GM23248 (cell line): ENCODE results near the gene NDUFS7. TPM values are rescaled to one million over a fixed set of nuclear protein-coding genes. Genes with fewer than 3 reads are reported as not detected.
"Not testable (repeated sequence)": the region's sequence is repeated elsewhere in the genome, so short reads cannot be mapped to it uniquely, and the experiment has no call there.

Source experiments
- DNase-seq: peaks from one replicate; pipeline ENCODE4 v3.0.0-alpha.2; 2015
- H2AFZ ChIP-seq: fragments of 200-600 bp; sonication (generic); 2 replicates; pipeline ENCODE4 v1.6.1; 2016; ENCODE audit warnings: antibody characterized with exemption
- H3F3A ChIP-seq: fragments of 200-600 bp; sonication (generic); 2 replicates; pipeline ENCODE4 v1.6.1; 2016; ENCODE audit warnings: mild to moderate bottlenecking, antibody characterized with exemption, mixed run types; ENCODE audit not compliant: insufficient read depth
- H3K27ac ChIP-seq: fragments of 200-600 bp; sonication (generic); 2 replicates; pipeline ENCODE4 v1.5.1; 2016; ENCODE audit warnings: mild to moderate bottlenecking
- H3K27me3 ChIP-seq: fragments of 200-600 bp; sonication (generic); replicated peaks from 2 replicates; pipeline ENCODE4 v1.6.1; 2016; ENCODE audit warnings: mild to moderate bottlenecking; ENCODE audit not compliant: insufficient read depth
- H3K36me3 ChIP-seq: fragments of 200-600 bp; sonication (generic); 2 replicates; pipeline ENCODE4 v1.6.1; 2016; ENCODE audit warnings: low read depth, mild to moderate bottlenecking
- H3K4me1 ChIP-seq: fragments of 200-600 bp; sonication (generic); 2 replicates; pipeline ENCODE4 v1.6.1; 2016; ENCODE audit warnings: mild to moderate bottlenecking; ENCODE audit not compliant: insufficient read depth
- H3K4me2 ChIP-seq: fragments of 200-600 bp; sonication (generic); one replicate; pipeline ENCODE4 v1.6.1; 2016; ENCODE audit warnings: mild to moderate bottlenecking; ENCODE audit not compliant: unreplicated experiment
- H3K4me3 ChIP-seq: fragments of 200-600 bp; sonication (generic); 2 replicates; pipeline ENCODE4 v1.5.1; 2016; ENCODE audit warnings: mild to moderate bottlenecking
- H3K79me2 ChIP-seq: fragments of 200-600 bp; sonication (generic); 2 replicates; pipeline ENCODE4 v1.6.1; 2016; ENCODE audit warnings: mild to moderate bottlenecking; ENCODE audit not compliant: insufficient read depth
- H3K9ac ChIP-seq: fragments of 200-600 bp; sonication (generic); 2 replicates; pipeline ENCODE4 v1.6.1; 2016; ENCODE audit warnings: mild to moderate bottlenecking
- H3K9me2 ChIP-seq: fragments of 200-600 bp; sonication (generic); 2 replicates; pipeline ENCODE4 v1.6.1; 2016; ENCODE audit warnings: mixed run types, mild to moderate bottlenecking, moderate library complexity; ENCODE audit not compliant: insufficient read depth
- H3K9me3 ChIP-seq: fragments of 200-600 bp; sonication (generic); one replicate; pipeline ENCODE4 v1.6.1; 2017; ENCODE audit warnings: low read depth
- H4K20me1 ChIP-seq: fragments of 200-600 bp; sonication (generic); 2 replicates; pipeline ENCODE4 v1.6.0; 2016; ENCODE audit not compliant: insufficient read depth
- EZH2 ChIP-seq: fragments of 200-600 bp; sonication (generic); IDR thresholded peaks from 2 replicates; pipeline ENCODE4 v1.6.1; 2018; ENCODE audit warnings: antibody characterized with exemption, mild to moderate bottlenecking; ENCODE audit not compliant: insufficient read depth, poor library complexity, severe bottlenecking
- EZH2phosphoT487 ChIP-seq: fragments of 200-600 bp; sonication (generic); IDR thresholded peaks from 2 replicates; pipeline ENCODE4 v1.6.1; 2018; ENCODE audit warnings: antibody characterized with exemption, moderate library complexity, mild to moderate bottlenecking, low read depth; ENCODE audit not compliant: insufficient read depth
- WGBS, 2 experiments: methylation state at CpG; one replicate each; pipeline ENCODE4 v1.1.6; 2015 to 2017; ENCODE audit warnings: low lambda C conversion rate in 2 of 2, low coverage in 1 of 2; ENCODE audit errors: missing lambda C conversion rate in 2 of 2; 5-methylcytosine and 5-hydroxymethylcytosine counted together
- in situ Hi-C: fragments of 300-500 bp; cut with MboI; formaldehyde crosslinking; loops from 2 replicates; pipeline ENCODE4 v1.15.0; 2020
- polyA plus RNA-seq: library from polyadenylated mRNA; unstranded; fragments of >200 nt; fragmentation: Nextera tagmentation; extraction: Ambion mirVana; gene quantifications from 2 replicates; pipeline ENCODE4 v1.2.1, GENCODE V29; 2016
- total RNA-seq: library from RNA; depleted of rRNA; stranded (reverse); fragments of >200 nt; shearing (Covaris generic); gene quantifications from 2 replicates; pipeline ENCODE4 v1.2.3, GENCODE V29; 2014

Gene NDUFS7
- total and polyA plus RNA-seq, 2 experiments from 2014 or later, result 67.1 to 173 TPM

- H4K20me1 ChIP-seq, result peaks cover 4% of the 10 kb centered on the region; the same call in 1 of the 2 replicates
- H3K27me3 ChIP-seq, result no peaks in the 10 kb centered on the region
- in situ Hi-C loops, result no loop called here
- peaks cover 10% of the 10 kb centered on the region; the same call in 1 of the 2 replicates for H3F3A ChIP-seq
- no peak overlapping the region for H2AFZ ChIP-seq
- no peak for DNase-seq
- H3K4me1 ChIP-seq, result peaks cover 14% of the 10 kb centered on the region
- peaks cover 7% of the 10 kb centered on the region; the same call in 1 of the 2 replicates for H3K36me3 ChIP-seq
- H3K4me3 ChIP-seq, result no peak overlapping the region
- peaks cover 98% of the 10 kb centered on the region for H3K79me2 ChIP-seq
- H3K4me2 ChIP-seq, result no peak overlapping the region
- H3K9me3 ChIP-seq, result no peaks in the 10 kb centered on the region
- H3K27ac ChIP-seq, result no peak overlapping the region
- no peak overlapping the region for H3K9ac ChIP-seq
- TF ChIP-seq EZH2phosphoT487 (no peak), EZH2 (no peak)
- H3K9me2 ChIP-seq, result no peaks in the 10 kb centered on the region
- 88% methylated on average over 21 of the region's 21 CpGs for WGBS, 2 experiments
Observed at GRCh38 chr19:1418951-1419738, 35.4 kb downstream of the NDUFS7 start.

- H3K36me3 ChIP-seq, H3K27ac ChIP-seq: not testable (repeated sequence)
- 95 to 96% methylated on average over 11 to 31 of the region's 43 CpGs for WGBS, 2 experiments
Observed at GRCh38 chr19:1420085-1420484, 36.4 kb downstream of the NDUFS7 start.

GRCh38 chr19:1420590-1420989, 36.9 kb downstream of the NDUFS7 start:
- Histone ChIP-seq H3K4me2 (no peak overlapping the region), H3K36me3 (peaks cover 12% of the 10 kb centered on the region; the same call in 1 of the 2 replicates), H3K9me2 (no peaks in the 10 kb centered on the region), H2AFZ (no peak overlapping the region), H3K27me3 (no peaks in the 10 kb centered on the region), H4K20me1 (peaks cover 4% of the 10 kb centered on the region; the same call in 1 of the 2 replicates), H3F3A (peaks cover 7% of the 10 kb centered on the region; the same call in 1 of the 2 replicates), H3K79me2 (peaks cover 98% of the 10 kb centered on the region), H3K9ac (no peak overlapping the region), H3K4me1 (peaks cover 13% of the 10 kb centered on the region), H3K4me3 (no peak overlapping the region), H3K27ac (no peak overlapping the region), H3K9me3 (no peaks in the 10 kb centered on the region)
- 81 to 84% methylated on average over 14 to 15 of the region's 15 CpGs for WGBS, 2 experiments
- in situ Hi-C loops, result no loop called here
- TF ChIP-seq EZH2 (no peak), EZH2phosphoT487 (no peak)
- DNase-seq, result no peak

More at GRCh38 chr19:1420085-1420484, 36.4 kb downstream of the NDUFS7 start:
- H3K9ac ChIP-seq, H3K27me3 ChIP-seq, H3K4me2 ChIP-seq, H3F3A ChIP-seq, H2AFZ ChIP-seq, DNase-seq, H3K4me3 ChIP-seq, H4K20me1 ChIP-seq, in situ Hi-C loops, H3K9me2 ChIP-seq, H3K9me3 ChIP-seq: not testable (repeated sequence)
- H3K79me2 ChIP-seq, result peaks cover 97% of the 10 kb centered on the region
- peaks cover 14% of the 10 kb centered on the region for H3K4me1 ChIP-seq

DNA sequence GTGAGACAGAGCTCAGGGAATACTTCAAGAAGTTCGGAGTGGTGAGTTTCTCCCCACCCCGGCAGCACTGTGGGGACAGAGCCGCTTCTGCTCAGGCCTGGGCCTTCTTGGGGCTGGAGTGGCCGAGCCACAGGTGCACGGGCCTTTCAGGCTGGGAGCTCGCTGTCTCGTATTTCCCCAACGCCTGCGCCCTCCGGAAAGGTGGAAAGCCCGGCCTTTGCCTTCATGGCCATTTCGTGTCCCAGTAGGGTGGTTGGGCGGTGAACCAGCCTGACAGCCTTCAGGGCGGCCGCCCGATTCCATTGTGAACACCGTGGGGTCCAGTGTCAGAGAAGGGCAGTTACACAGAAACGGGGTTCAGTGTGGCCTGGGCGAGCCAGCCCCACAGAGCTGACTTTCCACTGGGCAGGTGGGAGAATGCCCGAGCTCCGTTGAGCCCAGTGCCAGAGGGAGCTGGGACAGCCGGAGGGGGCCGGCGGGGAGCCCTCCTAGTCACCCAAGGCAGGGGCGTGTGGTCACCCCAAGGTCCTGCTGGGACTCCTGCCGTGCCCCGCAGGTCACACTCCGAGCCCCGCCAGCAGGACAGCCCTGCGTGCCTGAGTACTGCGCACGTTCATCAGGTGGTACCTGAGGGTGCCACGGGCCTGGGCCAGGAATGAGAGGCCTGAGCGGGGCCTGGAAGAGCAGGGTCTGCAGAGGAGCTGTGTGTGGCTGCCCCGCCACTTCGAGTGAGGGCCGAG, 37.7 kb downstream of the NDUFS7 start:
- WGBS, 2 experiments, result 91 to 93% methylated on average over 31 to 35 of the region's 37 CpGs
- in situ Hi-C loops, result no loop called here
- peaks cover 4% of the 10 kb centered on the region; the same call in 1 of the 2 replicates for H4K20me1 ChIP-seq

More for the DNA sequence above, 37.7 kb downstream of the NDUFS7 start:
- H3K36me3 ChIP-seq, result peaks cover 14% of the 10 kb centered on the region; the same call in 1 of the 2 replicates
- TF ChIP-seq EZH2phosphoT487 (no peak), EZH2 (no peak)
- no peaks in the 10 kb centered on the region for H3K27me3 ChIP-seq
- peaks cover 98% of the 10 kb centered on the region for H3K79me2 ChIP-seq
- DNase-seq, result no peak
- no peak overlapping the region for H3K4me3 ChIP-seq
- peaks cover 5% of the 10 kb centered on the region for H3K4me1 ChIP-seq
- H3K9me3 ChIP-seq, result no peaks in the 10 kb centered on the region
- H2AFZ ChIP-seq, result no peak overlapping the region
- no peak overlapping the region for H3K9ac ChIP-seq
- H3K4me2 ChIP-seq, result no peak overlapping the region
- no peaks in the 10 kb centered on the region for H3K9me2 ChIP-seq
- H3K27ac ChIP-seq, result no peak overlapping the region
- H3F3A ChIP-seq, result peaks cover 7% of the 10 kb centered on the region; the same call in 1 of the 2 replicates
